ENCODE measurements around the gene SNX2.

Gene SNX2

GRCh38 chr5:122836947-122837346 is 62.1 kb downstream of the SNX2 start:
- no peak for DNase-seq (ENCODE audit: low read depth)

GRCh38 chr5:122839731-122840130 is 64.9 kb downstream of the SNX2 start:
- no peak for TF ChIP-seq CTCF (conservative IDR thresholded peaks at IDR 0.05; ENCODE audit: low read depth, low read length)
- H3K4me3 ChIP-seq (ENCODE audit: low read depth, low read length): no peak overlapping the region
- DNase-seq (ENCODE audit: low read depth): no peak

More at GRCh38 chr5:122836947-122837346, 62.1 kb downstream of the SNX2 start:
- no peak overlapping the region for H3K4me3 ChIP-seq (ENCODE audit: low read depth, low read length)
- TF ChIP-seq CTCF (conservative IDR thresholded peaks at IDR 0.05; ENCODE audit: low read depth, low read length): no peak

GRCh38 chr5:122842016-122842580 is 67.2 kb downstream of the SNX2 start:
- no peak for DNase-seq (ENCODE audit: low read depth)
- no peak overlapping the region for H3K4me3 ChIP-seq (ENCODE audit: low read depth, low read length)

GRCh38 chr5:122844136-122844909 is 69.4 kb downstream of the SNX2 start:
- peak; percentile 34 for DNase-seq (ENCODE audit: low read depth)
- TF ChIP-seq CTCF (conservative IDR thresholded peaks at IDR 0.05; ENCODE audit: low read depth, low read length): no peak
- peak overlapping the region; percentile 77 for H3K4me3 ChIP-seq (ENCODE audit: low read depth, low read length)

More at GRCh38 chr5:122842016-122842580, 67.2 kb downstream of the SNX2 start:
- no peak for TF ChIP-seq CTCF (conservative IDR thresholded peaks at IDR 0.05; ENCODE audit: low read depth, low read length)

- peak overlapping the region; percentile 77 for H3K4me3 ChIP-seq (ENCODE audit: low read depth, low read length)
- no peak for TF ChIP-seq CTCF (conservative IDR thresholded peaks at IDR 0.05; ENCODE audit: low read depth, low read length)
- DNase-seq (ENCODE audit: low read depth): no peak
These were observed 70.0 kb downstream of the SNX2 start for GRCh38 chr5:122844910-122845228.

GRCh38 chr5:122845229-122846050 is 70.6 kb downstream of the SNX2 start, which contains the start of gene SNX24:
Gene SNX24 (plus strand): TSS chr5:122845613. CDS start chr5:122845634, 21 bp downstream.
- peak within 1 kb of the TSS; percentile 77 for H3K4me3 ChIP-seq (ENCODE audit: low read depth, low read length)
- DNase-seq (ENCODE audit: low read depth): peak; percentile 74
- TF ChIP-seq CTCF (conservative IDR thresholded peaks at IDR 0.05; ENCODE audit: low read depth, low read length): no peak
